ENCODE results near the gene NDUFAF8. TPM values are rescaled to one million over a fixed set of nuclear protein-coding genes. Genes with fewer than 3 reads are reported as not detected.

The NDUFAF8 gene
- total RNA-seq, 4 donors from 2014 or later = 28.7 to 56.7 (median 37.5) TPM

DNA sequence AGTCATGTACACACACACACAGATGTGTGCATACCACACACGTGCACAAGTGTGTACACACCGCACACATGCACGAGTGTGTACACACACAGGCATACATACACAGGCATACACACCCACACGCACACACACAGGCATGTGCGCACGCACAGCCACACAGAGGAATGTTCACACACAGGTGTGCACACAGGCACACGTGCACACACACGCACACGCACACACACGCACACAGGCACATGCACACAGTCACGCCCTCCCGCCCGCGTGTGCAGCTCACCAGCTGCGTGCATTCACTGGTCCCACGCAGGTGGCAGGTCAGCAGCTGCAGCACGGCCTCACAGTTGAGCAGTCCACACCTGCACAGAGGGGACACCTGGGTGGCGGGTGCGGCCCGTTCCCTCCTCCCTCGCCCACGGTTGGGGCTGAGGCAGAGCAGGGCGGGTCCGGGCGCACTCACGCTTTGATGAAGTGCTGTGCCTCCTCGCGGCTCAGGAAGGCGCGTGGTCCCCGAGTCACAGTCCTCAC lies 7.9 kb upstream of the NDUFAF8 start:
- DNase-seq (ENCODE audit: low spot score) (no peak), ATAC-seq (ENCODE audit: low FRiP score) (no peak)
- TF ChIP-seq, protein P1, sequence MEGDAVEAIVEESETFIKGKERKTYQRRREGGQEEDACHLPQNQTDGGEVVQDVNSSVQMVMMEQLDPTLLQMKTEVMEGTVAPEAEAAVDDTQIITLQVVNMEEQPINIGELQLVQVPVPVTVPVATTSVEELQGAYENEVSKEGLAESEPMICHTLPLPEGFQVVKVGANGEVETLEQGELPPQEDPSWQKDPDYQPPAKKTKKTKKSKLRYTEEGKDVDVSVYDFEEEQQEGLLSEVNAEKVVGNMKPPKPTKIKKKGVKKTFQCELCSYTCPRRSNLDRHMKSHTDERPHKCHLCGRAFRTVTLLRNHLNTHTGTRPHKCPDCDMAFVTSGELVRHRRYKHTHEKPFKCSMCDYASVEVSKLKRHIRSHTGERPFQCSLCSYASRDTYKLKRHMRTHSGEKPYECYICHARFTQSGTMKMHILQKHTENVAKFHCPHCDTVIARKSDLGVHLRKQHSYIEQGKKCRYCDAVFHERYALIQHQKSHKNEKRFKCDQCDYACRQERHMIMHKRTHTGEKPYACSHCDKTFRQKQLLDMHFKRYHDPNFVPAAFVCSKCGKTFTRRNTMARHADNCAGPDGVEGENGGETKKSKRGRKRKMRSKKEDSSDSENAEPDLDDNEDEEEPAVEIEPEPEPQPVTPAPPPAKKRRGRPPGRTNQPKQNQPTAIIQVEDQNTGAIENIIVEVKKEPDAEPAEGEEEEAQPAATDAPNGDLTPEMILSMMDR (IDR thresholded peaks at IDR 0.05) = no peak

DNA sequence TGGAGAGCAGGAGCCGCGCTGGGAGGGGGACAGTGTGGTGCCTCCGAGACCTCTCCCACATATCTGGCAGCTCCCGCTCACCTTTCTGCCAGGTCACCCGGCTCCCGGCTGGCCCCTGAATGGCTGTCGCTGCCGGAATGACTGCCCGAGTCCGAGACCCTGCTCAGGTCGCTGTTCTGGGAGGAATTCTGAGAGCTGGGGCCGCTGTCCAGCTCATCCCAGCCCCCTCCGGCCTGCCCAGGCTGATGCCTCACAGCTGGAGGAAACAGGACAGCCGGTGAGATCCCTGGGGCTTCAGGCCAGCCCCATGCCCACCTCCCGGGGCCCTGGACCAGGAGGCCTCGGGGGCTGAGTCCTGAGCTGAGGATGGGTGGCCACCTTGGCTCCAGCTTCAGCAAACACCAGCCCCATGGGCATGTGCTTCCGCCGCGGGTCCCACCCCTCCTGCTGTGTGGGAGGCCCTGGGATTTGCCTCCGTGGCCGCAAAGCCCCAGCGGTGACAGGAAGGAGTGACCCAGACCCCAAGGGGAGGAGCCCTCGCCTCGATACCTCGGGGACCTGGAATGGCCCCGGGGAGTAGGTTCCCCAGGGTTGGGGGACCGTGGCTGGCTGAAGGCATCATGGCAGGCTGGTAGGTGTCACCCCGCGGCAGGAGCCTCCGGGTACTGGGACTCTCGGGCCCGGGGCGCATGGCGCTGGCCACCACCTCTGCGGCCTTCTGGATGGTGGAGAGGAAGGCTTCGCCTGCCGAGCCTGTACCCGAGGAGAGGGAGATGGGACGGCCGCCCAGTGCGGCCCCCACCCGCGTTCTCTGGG lies 7.1 kb upstream of the NDUFAF8 start:
- DNase-seq (ENCODE audit: low spot score) = no peak
- TF ChIP-seq, protein P1 (IDR thresholded peaks at IDR 0.05) = no peak
- ATAC-seq (ENCODE audit: low FRiP score) = no peak

DNA sequence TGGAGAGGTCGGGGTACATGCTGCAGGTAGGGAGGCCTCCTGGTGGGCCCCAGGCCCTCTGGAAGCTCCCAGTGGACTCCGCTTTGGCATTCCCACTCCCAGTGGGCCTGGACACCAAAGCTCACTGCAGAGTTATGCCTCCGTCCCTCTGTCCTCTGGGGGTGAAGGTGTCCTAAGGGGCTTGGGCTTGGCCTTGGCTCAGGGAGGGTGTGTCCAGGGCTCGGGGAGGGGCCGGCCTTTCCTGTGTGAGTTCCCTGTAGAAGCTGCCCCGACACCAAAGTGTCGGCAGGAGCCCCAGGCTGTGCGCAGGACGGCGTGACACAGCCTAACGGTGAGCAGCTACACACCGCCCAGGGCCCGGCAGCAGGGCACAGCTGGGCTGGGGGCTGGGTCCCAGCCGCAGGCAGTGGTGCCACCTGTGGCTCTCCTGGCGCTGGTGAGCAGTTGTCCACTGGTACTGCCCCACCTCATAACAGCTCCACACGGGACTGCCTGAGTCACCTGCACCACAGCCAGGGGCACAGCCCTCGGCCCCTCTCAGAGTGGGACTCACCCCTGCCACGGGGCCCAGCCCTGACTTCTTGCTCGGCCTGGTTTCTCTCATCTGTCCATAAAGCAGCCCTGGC lies 6.4 kb upstream of the NDUFAF8 start:
- ATAC-seq (ENCODE audit: low FRiP score) (no peak), DNase-seq (ENCODE audit: low spot score) (no peak)
- TF ChIP-seq, protein P1 (IDR thresholded peaks at IDR 0.05) = no peak

DNA sequence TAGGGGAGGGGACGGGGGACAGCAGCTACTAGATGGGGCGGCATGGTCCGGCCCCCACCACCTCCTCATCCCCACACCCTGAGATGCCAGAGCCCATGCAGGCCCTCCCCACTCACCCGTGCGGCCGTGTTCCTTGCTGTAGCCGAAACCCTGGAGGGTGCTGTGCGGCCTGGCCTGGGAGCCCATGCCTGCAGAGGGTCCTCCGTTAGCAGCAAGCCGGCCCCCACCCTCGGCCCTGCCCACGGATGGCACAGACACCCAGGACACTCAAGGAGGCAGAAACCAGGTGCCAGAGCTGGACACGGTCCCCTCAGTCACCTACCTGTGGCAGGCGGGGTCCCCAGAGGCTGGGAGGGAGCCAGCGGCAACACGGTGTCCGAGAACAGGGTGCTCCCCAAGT lies 5.8 kb upstream of the NDUFAF8 start:
- ATAC-seq (ENCODE audit: low FRiP score) = no peak
- DNase-seq (ENCODE audit: low spot score) = no peak
- TF ChIP-seq, protein P1 (IDR thresholded peaks at IDR 0.05) = no peak

DNA sequence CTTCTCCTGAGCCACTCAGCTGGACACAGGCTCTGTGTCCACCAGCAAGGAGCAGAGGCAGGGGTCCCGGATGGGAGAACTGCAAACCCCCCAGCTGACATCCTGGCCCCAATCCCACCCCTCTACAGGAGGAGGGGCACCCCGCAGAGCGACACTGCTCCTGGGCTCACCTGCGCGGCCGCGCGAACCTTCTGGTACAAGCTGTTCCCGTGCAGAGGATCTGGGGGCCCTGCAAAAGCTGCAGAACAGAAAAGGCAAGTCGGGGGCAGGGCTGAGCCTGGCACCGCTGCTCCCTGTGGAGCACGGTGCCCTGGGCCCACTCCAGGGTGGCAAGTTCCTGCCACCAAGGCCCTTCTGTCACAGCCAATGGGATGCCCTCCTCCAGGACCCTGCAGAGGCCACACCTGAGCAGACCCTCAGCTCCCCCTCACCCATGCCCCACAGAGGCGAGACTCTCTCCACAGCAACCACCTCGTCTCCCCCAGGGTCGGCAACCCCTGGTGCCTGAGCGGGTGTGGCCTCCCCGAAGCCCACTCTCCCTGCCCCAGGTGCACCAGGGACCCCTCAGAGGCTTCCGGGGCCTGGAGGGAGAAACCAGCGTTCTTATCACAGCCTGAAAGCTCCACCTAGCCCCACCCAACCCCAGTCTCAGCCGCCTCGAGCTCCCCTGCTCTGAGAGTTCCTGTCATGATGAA lies 5.2 kb upstream of the NDUFAF8 start:
- ATAC-seq (ENCODE audit: low FRiP score) = no peak
- DNase-seq (ENCODE audit: low spot score) = no peak
- TF ChIP-seq, protein P1 (IDR thresholded peaks at IDR 0.05) = no peak

DNA sequence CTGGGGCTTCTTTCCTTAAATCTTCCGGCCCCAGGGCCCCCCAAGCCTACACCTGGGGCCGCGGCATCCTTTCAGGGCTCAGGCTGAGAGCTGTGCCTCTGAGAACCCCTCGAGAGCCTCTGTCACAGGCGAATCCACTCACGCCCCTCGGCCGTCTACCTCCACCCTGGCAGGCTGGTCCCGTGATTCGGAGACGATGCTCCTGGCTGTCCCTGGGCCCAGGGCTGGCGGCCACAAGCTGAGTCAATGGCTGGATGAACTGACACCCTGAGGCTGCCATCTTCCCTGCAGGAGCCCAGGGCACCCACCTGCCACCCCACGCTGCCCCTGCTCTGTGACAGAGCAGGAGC lies 4.6 kb upstream of the NDUFAF8 start:
- ATAC-seq (ENCODE audit: low FRiP score) (no peak), DNase-seq (ENCODE audit: low spot score) (no peak)
- TF ChIP-seq, protein P1 (IDR thresholded peaks at IDR 0.05) = no peak

Measured in omental fat pad (tissue), 4 donors.